Vagina (tissue), 2 donors: ENCODE measurements around the gene WDR72. TPM values are rescaled to one million over a fixed set of nuclear protein-coding genes. Genes with fewer than 3 reads are reported as not detected.

Experiments
- DNase-seq, 2 donors: peaks; one replicate each; pipeline ENCODE4 v3.0.0-alpha.2; 2017; ENCODE audit errors: extremely low spot score in 2 of 2
- H3K27ac ChIP-seq: fragments of 200-600 bp; sonication (generic); one replicate; pipeline ENCODE4 v1.5.1; 2019
- H3K27me3 ChIP-seq: fragments of 200-600 bp; sonication (generic); one replicate; pipeline ENCODE4 v1.5.1; 2019
- H3K36me3 ChIP-seq, 2 donors: fragments of 200-600 bp; sonication (generic); one replicate each; pipeline ENCODE4 v1.5.1; 2017 to 2019
- H3K4me1 ChIP-seq: fragments of 200-600 bp; sonication (generic); one replicate; pipeline ENCODE4 v1.5.1; 2019
- H3K4me3 ChIP-seq, 2 donors: fragments of 200-600 bp; sonication (generic); 1 replicate in 1 of 2; 2 replicates in 1 of 2; pipeline ENCODE4 v1.5.1; 2016 to 2019
- H3K9me3 ChIP-seq: fragments of 200-600 bp; sonication (generic); one replicate; pipeline ENCODE4 v1.5.1; 2019
- CTCF ChIP-seq, 3 experiments: fragments of 450-650 bp in 2 of 3; fragments of 200-600 bp in 1 of 3; sonication (generic) in 1 of 3; IDR thresholded peaks; one replicate each; pipeline ENCODE4 v1.5.1; 2017 to 2019; ENCODE audit warnings: antibody characterized with exemption in 3 of 3, mild to moderate bottlenecking in 2 of 3, moderate library complexity in 2 of 3
- POLR2A ChIP-seq, 2 donors: fragments of 450-650 bp; IDR thresholded peaks; one replicate each; pipeline ENCODE4 v1.6.1; 2017; ENCODE audit warnings: antibody characterized with exemption in 2 of 2, mild to moderate bottlenecking in 2 of 2, moderate library complexity in 2 of 2
- POLR2AphosphoS5 ChIP-seq, 2 donors: sonication (generic); formaldehyde crosslinking; IDR thresholded peaks; one replicate each; pipeline ENCODE4 v1.9.0; 2017; ENCODE audit warnings: antibody characterized with exemption in 2 of 2, mild to moderate bottlenecking in 2 of 2, low read depth in 1 of 2; ENCODE audit not compliant: insufficient read depth in 1 of 2
- intact Hi-C: fragments of 100-400 bp; cut with DNase I; formaldehyde crosslinking; loops from one replicate; pipeline ENCODE4 v1.15.1; 2023
- small RNA-seq: library from RNA; depleted of rRNA; stranded (forward); fragments of <200 nt; gene quantifications from one replicate; pipeline ENCODE3, GENCODE V24; 2016
- total RNA-seq: library from RNA; depleted of rRNA; stranded (reverse); fragments of >200 nt; gene quantifications from one replicate; pipeline ENCODE4 v1.2.3, GENCODE V29; 2016

WDR72 gene
- total RNA-seq, 1 donor from 2014 or later: not detected

GRCh38 chr15:53469422-53469821 lies 290.0 kb downstream of the WDR72 start:
- H3K4me1 ChIP-seq: no peaks in the 10 kb centered on the region
- DNase-seq: no peak
- TF ChIP-seq POLR2A (IDR thresholded peaks at IDR 0.05): no peak
- TF ChIP-seq POLR2AphosphoS5 (IDR thresholded peaks at IDR 0.05; ENCODE audit: insufficient read depth in 1 of 2, low read depth in 1 of 2): no peak
- TF ChIP-seq CTCF (IDR thresholded peaks at IDR 0.05): no peak
- no peaks in the 10 kb centered on the region for H3K9me3 ChIP-seq
- no peaks in the 10 kb centered on the region for H3K27me3 ChIP-seq
- no peak overlapping the region for H3K4me3 ChIP-seq
- H3K36me3 ChIP-seq: no peaks in the 10 kb centered on the region
- H3K27ac ChIP-seq: no peak overlapping the region
- intact Hi-C loops: loop anchor here (10.0 kb wide), 1 partner anchor 55 kb away; no protein-coding TSS in a partner anchor

Small RNA genes within 50 kb of the gene (small RNA-seq; reads per million reads assigned to genes)
- gene RNU2-53P (not detected), gene RNU6-449P (not detected)

Other genes with a start within 250 kb of the WDR72 start
- not detected for gene UNC13C, start 218.8 kb upstream of the WDR72 start, total RNA-seq